Panc1 (cell line): ENCODE measurements around the gene DLGAP4. TPM values are rescaled to one million over a fixed set of nuclear protein-coding genes. Genes with fewer than 3 reads are reported as not detected.
A peak's percentile ranks its signal among the peaks of the same experiment; 100 is the strongest.

ENCODE experiments used
- ATAC-seq: fragments of 200-7000 bp; cut with Tn5 transposase; 2 replicates; pipeline ENCODE4 v1.9.1; 2020; ENCODE audit warnings: mild to moderate bottlenecking, moderate library complexity
- BruUV-seq: library from RNA; stranded (reverse); fragments of 400-500 nt; replicated peaks from 2 replicates; lab custom pipeline; 2021; lab: Mats Ljungman, UMichigan
- CTCF ChIA-PET: fragments of 300-600 bp; sonication (Branson Sonifier 250); formaldehyde crosslinking; loops from one replicate; lab custom pipeline; 2022; ENCODE audit warnings: antibody characterized with exemption; lab: Charles Lee
- POLR2A ChIA-PET: fragments of 300-600 bp; sonication (Branson Sonifier 250); formaldehyde crosslinking; loops from one replicate; lab custom pipeline; 2022; ENCODE audit warnings: antibody characterized with exemption; lab: Charles Lee
- DNase-seq: peaks from one replicate; pipeline ENCODE4 v3.0.0-alpha.2; 2010; ENCODE audit warnings: low read depth, low spot score
- H3K27ac ChIP-seq: 2 replicates; pipeline ENCODE4 v1.5.1; 2011; ENCODE audit warnings: mild to moderate bottlenecking, low read length, inconsistent platforms
- H3K27me3 ChIP-seq: fragments of 200-500 bp; sonication (Bioruptor generic); 2 replicates; pipeline ENCODE4 v1.6.0; 2014; ENCODE audit warnings: low read length, inconsistent platforms; ENCODE audit not compliant: control insufficient read depth, insufficient read depth
- H3K36me3 ChIP-seq: fragments of 200-500 bp; sonication (Bioruptor generic); 2 replicates; pipeline ENCODE4 v1.5.1; 2014; ENCODE audit warnings: inconsistent platforms, mild to moderate bottlenecking, low read length, moderate library complexity; ENCODE audit not compliant: control insufficient read depth, insufficient read depth
- H3K4me1 ChIP-seq: 2 replicates; pipeline ENCODE4 v1.5.1; 2011; ENCODE audit warnings: inconsistent platforms, mild to moderate bottlenecking, low read length, moderate library complexity; ENCODE audit not compliant: control insufficient read depth, insufficient read depth
- H3K4me3 ChIP-seq, 2 experiments: 2 replicates each; pipeline ENCODE4 v1.5.1; 2011 to 2012; ENCODE audit warnings: low read depth in 2 of 2, low read length in 2 of 2, mild to moderate bottlenecking in 2 of 2, inconsistent platforms in 1 of 2, moderate library complexity in 1 of 2
- H3K9me3 ChIP-seq: fragments of 200-500 bp; sonication (Bioruptor generic); 2 replicates; pipeline ENCODE4 v1.5.1; 2014; ENCODE audit warnings: low read depth, mild to moderate bottlenecking, inconsistent platforms, low read length, moderate library complexity; ENCODE audit not compliant: control insufficient read depth, insufficient read depth
- CTCF ChIP-seq: fragments of 450-650 bp; IDR thresholded peaks from 2 replicates; pipeline ENCODE4 v1.5.1; 2017; ENCODE audit warnings: mild to moderate bottlenecking
- POLR2AphosphoS5 ChIP-seq: IDR thresholded peaks from 2 replicates; pipeline ENCODE4 v1.6.1; 2012; ENCODE audit warnings: mild to moderate bottlenecking, low read depth, low read length, moderate library complexity
- REST ChIP-seq, 2 experiments: IDR thresholded peaks; 2 replicates each; pipeline ENCODE4 v1.6.1; 2011 to 2012; ENCODE audit warnings: low read depth in 2 of 2, control low read depth in 1 of 2, low read length in 1 of 2, mild to moderate bottlenecking in 1 of 2, moderate library complexity in 1 of 2; ENCODE audit not compliant: insufficient read depth in 1 of 2
- SIN3A ChIP-seq: IDR thresholded peaks from 2 replicates; pipeline ENCODE4 v1.6.1; 2012; ENCODE audit warnings: low read depth, mild to moderate bottlenecking, low read length, moderate library complexity, borderline replicate concordance; ENCODE audit not compliant: insufficient read depth
- TCF7L2 ChIP-seq: IDR thresholded peaks from 2 replicates; pipeline ENCODE4 v1.6.1; 2011; ENCODE audit warnings: mild to moderate bottlenecking, low read depth, low read length, inconsistent platforms
- in situ Hi-C: cut with HindIII; loops from 2 replicates; pipeline ENCODE4 v1.10.0; 2016; ENCODE audit warnings: low sequenced_read_pairs, low pct_unique_long_range_greater_than_20kb
- intact Hi-C: fragments of 100-400 bp; cut with micrococcal nuclease; formaldehyde crosslinking; loops from one replicate; pipeline ENCODE4 v1.10.0; 2022; ENCODE audit not compliant: unreplicated experiment
- total RNA-seq: library from RNA; stranded (reverse); gene quantifications from one replicate; pipeline ENCODE4 v1.2.1, GENCODE V29; 2021; ENCODE audit not compliant: unreplicated experiment

The DLGAP4 gene
- total RNA-seq, 1 experiment from 2014 or later, result 52.5 TPM

GRCh38 chr20:36493051-36493800 is 187.1 kb downstream of the DLGAP4 start:
- no peak for TF ChIP-seq SIN3A
- TF ChIP-seq TCF7L2, result no peak
- TF ChIP-seq POLR2AphosphoS5, result no peak
- no peak for TF ChIP-seq CTCF
- no peak for TF ChIP-seq REST (IDR thresholded peaks at IDR 0.05; ENCODE audit: insufficient read depth in 1 of 2, low read depth in 2 of 2, low read length in 1 of 2)
- H3K4me1 ChIP-seq, result no peaks in the 10 kb centered on the region
- no TSS peak for BruUV-seq
- H3K27me3 ChIP-seq, result no peaks in the 10 kb centered on the region
- no peak overlapping the region for H3K4me3 ChIP-seq
- POLR2A ChIA-PET, result no interaction called here
- no peaks in the 10 kb centered on the region; the same call in 1 of the 2 replicates for H3K36me3 ChIP-seq
- no peaks in the 10 kb centered on the region for H3K9me3 ChIP-seq
- no peak overlapping the region for H3K27ac ChIP-seq
- CTCF ChIA-PET, result no interaction called here
- ATAC-seq (peak; percentile 23; the same call in 1 of the 2 replicates), DNase-seq (no peak)
- in situ Hi-C loops (no loop called here), intact Hi-C loops (no loop called here)

- Histone ChIP-seq H3K27ac (no peak overlapping the region), H3K4me1 (no peaks in the 10 kb centered on the region), H3K36me3 (no peaks in the 10 kb centered on the region; the same call in 1 of the 2 replicates), H3K27me3 (no peaks in the 10 kb centered on the region), H3K9me3 (no peaks in the 10 kb centered on the region), H3K4me3 (no peak overlapping the region)
- TF ChIP-seq POLR2AphosphoS5 (no peak), CTCF (no peak), SIN3A (no peak), TCF7L2 (no peak), REST (IDR thresholded peaks at IDR 0.05; ENCODE audit: insufficient read depth in 1 of 2, low read depth in 2 of 2, low read length in 1 of 2) (no peak)
- in situ Hi-C loops (no loop called here), intact Hi-C loops (no loop called here)
- DNase-seq (no peak), ATAC-seq (no peak)
- POLR2A ChIA-PET, result no interaction called here
- BruUV-seq, result no TSS peak
- CTCF ChIA-PET, result no interaction called here
These were observed 187.6 kb downstream of the DLGAP4 start for GRCh38 chr20:36493801-36494114.
